Common myeloid progenitor, CD34-positive (primary cell): ENCODE data around the gene SYT13.

Experiments
- CTCF ChIA-PET: fragments of 350-600 bp; sonication (Branson Sonifier 250); formaldehyde crosslinking; loops from one replicate; lab custom pipeline; 2021; ENCODE audit warnings: antibody characterized with exemption; lab: Charles Lee
- POLR2A ChIA-PET: fragments of 350-600 bp; sonication (Branson Sonifier 250); formaldehyde crosslinking; loops from one replicate; lab custom pipeline; 2021; ENCODE audit warnings: antibody characterized with exemption; lab: Charles Lee
- DNase-seq, 3 donors: peaks; one replicate each; pipeline versions ENCODE4 v3.0.0 to v3.0.0-alpha.2; 2013
- H3K27ac ChIP-seq, 2 experiments: 1 replicate in 1 of 2; 2 replicates in 1 of 2; pipeline ENCODE4 v1.7.0; 2013; ENCODE audit warnings: inconsistent platforms in 2 of 2, low read length in 2 of 2, mild to moderate bottlenecking in 2 of 2, low read depth in 1 of 2, moderate library complexity in 1 of 2; ENCODE audit not compliant: severe bottlenecking in 2 of 2, insufficient read depth in 1 of 2, poor library complexity in 1 of 2
- H3K27me3 ChIP-seq, 5 experiments: replicated peaks in 2 of 5; 1 replicate in 3 of 5; 2 replicates in 2 of 5; pipeline versions ENCODE4 v1.6.1 to v1.7.0; 2013; ENCODE audit warnings: low read length in 4 of 5, mild to moderate bottlenecking in 2 of 5, moderate library complexity in 2 of 5, inconsistent platforms in 1 of 5; ENCODE audit not compliant: insufficient read depth in 5 of 5, control insufficient read depth in 4 of 5
- H3K36me3 ChIP-seq, 4 experiments: 1 replicate in 2 of 4; 2 replicates in 2 of 4; pipeline versions ENCODE4 v1.6.1 to v1.7.0; 2013; ENCODE audit warnings: low read length in 3 of 4, control low read depth in 1 of 4, mild to moderate bottlenecking in 1 of 4; ENCODE audit not compliant: control insufficient read depth in 4 of 4, insufficient read depth in 4 of 4
- H3K4me1 ChIP-seq, 4 experiments: 1 replicate in 3 of 4; 2 replicates in 1 of 4; pipeline versions ENCODE4 v1.6.1 to v1.7.1; 2013; ENCODE audit warnings: low read length in 3 of 4, mild to moderate bottlenecking in 3 of 4, control low read depth in 1 of 4, inconsistent platforms in 1 of 4, moderate library complexity in 1 of 4; ENCODE audit not compliant: control insufficient read depth in 4 of 4, insufficient read depth in 4 of 4; ENCODE audit errors: control extremely low read depth in 1 of 4
- H3K4me3 ChIP-seq, 7 experiments: 1 replicate in 4 of 7; 2 replicates in 3 of 7; pipeline versions ENCODE4 v1.5.1 to v1.7.0; 2013; ENCODE audit warnings: mild to moderate bottlenecking in 7 of 7, low read length in 6 of 7, moderate library complexity in 6 of 7, inconsistent platforms in 2 of 7, low read depth in 2 of 7, control low read depth in 1 of 7; ENCODE audit not compliant: insufficient read depth in 4 of 7, control insufficient read depth in 1 of 7; ENCODE audit errors: extremely low read depth in 1 of 7
- H3K9me3 ChIP-seq, 5 experiments: 1 replicate in 4 of 5; 2 replicates in 1 of 5; pipeline versions ENCODE4 v1.6.1 to v1.7.1; 2013; ENCODE audit warnings: low read length in 4 of 5, mild to moderate bottlenecking in 2 of 5, inconsistent platforms in 1 of 5, low read depth in 1 of 5, moderate library complexity in 1 of 5; ENCODE audit not compliant: control insufficient read depth in 4 of 5, insufficient read depth in 2 of 5; ENCODE audit errors: control extremely low read depth in 1 of 5
- WGBS: methylation state at CpG from one replicate; pipeline ENCODE4 v1.1.5; 2013; ENCODE audit not compliant: insufficient coverage; 5-methylcytosine and 5-hydroxymethylcytosine counted together

Gene SYT13

DNA sequence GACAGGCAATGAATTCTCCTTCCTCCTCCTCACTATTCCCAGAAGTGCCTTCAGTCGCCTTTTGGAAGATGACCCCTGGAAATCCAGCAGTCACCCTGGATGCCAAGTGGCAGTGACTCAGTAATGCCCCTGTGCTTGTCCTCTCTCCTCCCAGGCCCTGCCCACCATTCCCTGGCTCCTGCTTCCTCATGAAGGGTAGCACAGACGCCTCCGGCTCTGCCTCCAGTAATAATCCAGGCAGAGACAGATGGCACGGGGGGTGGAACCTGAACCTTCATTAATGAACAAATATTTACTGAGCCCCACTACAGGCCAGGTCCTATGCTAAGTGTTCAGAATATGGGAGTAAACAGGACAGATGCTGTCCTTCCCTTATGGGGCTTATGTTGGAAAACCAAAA, 23.2 kb downstream of the SYT13 start:
- 100% methylated on average over 3 of the region's 4 CpGs for WGBS
- DNase-seq, result no peak
- ChIA-PET POLR2A (no interaction called here), CTCF (no interaction called here)
- H3K36me3 ChIP-seq, result no peaks in the 10 kb centered on the region
- no peak overlapping the region for H3K4me3 ChIP-seq
- H3K4me1 ChIP-seq, result no peaks in the 10 kb centered on the region
- peaks cover 0 to 7% (median 2%) of the 10 kb centered on the region in 5 experiments for H3K27me3 ChIP-seq
- no peak overlapping the region for H3K27ac ChIP-seq
- no peaks in the 10 kb centered on the region for H3K9me3 ChIP-seq

GRCh38 chr11:45260071-45260470, 26.1 kb downstream of the SYT13 start:
- Histone ChIP-seq H3K27ac (no peak overlapping the region), H3K27me3 (peaks cover 0 to 5% (median 0%) of the 10 kb centered on the region in 5 experiments), H3K4me1 (no peaks in the 10 kb centered on the region), H3K9me3 (no peaks in the 10 kb centered on the region), H3K4me3 (no peak overlapping the region), H3K36me3 (no peaks in the 10 kb centered on the region)
- no peak for DNase-seq
- POLR2A ChIA-PET, result no interaction called here
- CTCF ChIA-PET, result interaction anchor here (1.2 to 1.8 kb wide), 4 partner anchors 8 to 224 kb away, joined by 3 to 5 read pairs (median 3); no protein-coding TSS in a partner anchor

DNA sequence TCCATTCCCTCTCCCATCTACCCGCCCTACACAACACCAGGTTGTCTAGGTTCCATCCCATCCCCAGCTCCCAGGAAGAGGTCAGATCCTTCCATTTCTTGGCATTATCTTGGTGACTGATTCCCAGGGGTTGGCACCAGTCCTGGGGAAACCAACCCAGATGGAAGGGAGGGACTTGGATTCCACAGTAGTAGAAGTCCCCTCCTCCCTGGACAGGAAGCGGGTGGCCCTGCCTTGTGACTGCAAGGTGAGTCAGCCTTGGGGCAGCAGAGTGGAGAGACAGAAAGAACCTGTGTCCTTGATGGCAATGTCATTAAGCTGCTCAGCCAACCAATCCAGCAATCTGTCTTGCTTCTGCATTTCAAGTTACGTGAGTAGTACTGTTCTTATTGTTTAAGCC, 26.5 kb downstream of the SYT13 start:
- no peaks in the 10 kb centered on the region for H3K36me3 ChIP-seq
- ChIA-PET CTCF (interaction anchor here (1.2 to 1.8 kb wide), 3 partner anchors 8 to 223 kb away, joined by 3 read pairs; no protein-coding TSS in a partner anchor), POLR2A (no interaction called here)
- no peak for DNase-seq
- no peaks in the 10 kb centered on the region for H3K4me1 ChIP-seq
- no peak overlapping the region for H3K27ac ChIP-seq
- H3K4me3 ChIP-seq, result no peak overlapping the region
- 92% methylated on average over 2 of the region's 3 CpGs for WGBS
- H3K27me3 ChIP-seq, result peaks cover 0 to 3% (median 0%) of the 10 kb centered on the region in 5 experiments
- H3K9me3 ChIP-seq, result no peaks in the 10 kb centered on the region

DNA sequence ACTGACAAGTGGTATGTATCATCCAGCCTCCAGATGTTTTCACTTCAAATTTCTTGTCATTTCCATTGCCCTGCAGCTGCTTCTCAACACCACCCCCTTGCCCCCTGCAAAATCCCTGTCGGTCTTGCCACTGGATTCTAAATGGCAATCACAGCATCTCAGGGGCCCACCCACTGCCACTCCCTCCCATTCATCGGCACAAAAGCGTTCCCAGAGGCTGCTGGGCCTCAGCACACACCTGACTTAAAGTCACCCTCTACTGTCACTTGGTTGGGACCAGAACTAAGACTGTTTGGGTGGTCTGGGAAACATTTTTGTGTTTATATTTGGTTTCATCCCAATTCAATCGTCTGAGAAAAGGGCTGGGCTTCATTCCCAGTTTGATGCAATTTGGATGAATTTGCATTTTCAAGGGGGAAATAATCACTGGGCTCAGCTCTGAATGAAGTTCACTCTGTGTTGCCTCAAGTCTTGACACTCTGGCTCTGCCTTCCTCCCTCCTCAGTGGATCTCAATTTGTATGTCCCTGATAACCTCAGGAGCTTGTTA, 27.1 kb downstream of the SYT13 start:
- DNase-seq, result no peak

GRCh38 chr11:45254070-45254469, 32.1 kb downstream of the SYT13 start:
- POLR2A ChIA-PET, result no interaction called here
- no peaks in the 10 kb centered on the region for H3K4me1 ChIP-seq
- 100% methylated on average over 2 of the region's 4 CpGs for WGBS
- CTCF ChIA-PET, result interaction anchor here (1.1 to 1.2 kb wide), 2 partner anchors 33 to 46 kb away, joined by 3 to 4 read pairs; no protein-coding TSS in a partner anchor
- H3K36me3 ChIP-seq, result no peaks in the 10 kb centered on the region
- no peaks in the 10 kb centered on the region for H3K9me3 ChIP-seq
- no peak overlapping the region for H3K4me3 ChIP-seq
- peaks cover 0 to 2% (median 0%) of the 10 kb centered on the region in 5 experiments for H3K27me3 ChIP-seq
- no peak overlapping the region for H3K27ac ChIP-seq
- DNase-seq, result no peak

More for the DNA sequence above, 27.1 kb downstream of the SYT13 start:
- POLR2A ChIA-PET, result no interaction called here
- Histone ChIP-seq H3K36me3 (no peaks in the 10 kb centered on the region), H3K4me1 (no peaks in the 10 kb centered on the region), H3K27ac (no peak overlapping the region), H3K9me3 (no peaks in the 10 kb centered on the region), H3K27me3 (peaks cover 0 to 4% (median 0%) of the 10 kb centered on the region in 5 experiments), H3K4me3 (no peak overlapping the region)
- CTCF ChIA-PET, result interaction anchor here (1.2 to 1.8 kb wide), 3 partner anchors 9 to 33 kb away, joined by 3 to 4 read pairs (median 3); partner anchors contain the start of gene SYT13
- WGBS, result 0% methylated on average over 1 of the region's 4 CpGs

- H3K4me3 ChIP-seq, result no peak overlapping the region
- ChIA-PET POLR2A (no interaction called here), CTCF (interaction anchor here (1.1 to 1.6 kb wide), 4 partner anchors 13 to 144 kb away, joined by 3 to 5 read pairs (median 4); no protein-coding TSS in a partner anchor)
- H3K36me3 ChIP-seq, result no peaks in the 10 kb centered on the region
- 95% methylated on average over 4 of the region's 9 CpGs for WGBS
- H3K9me3 ChIP-seq, result no peaks in the 10 kb centered on the region
- H3K27me3 ChIP-seq, result peaks cover 0 to 2% (median 0%) of the 10 kb centered on the region in 5 experiments
- no peaks in the 10 kb centered on the region for H3K4me1 ChIP-seq
- no peak for DNase-seq
- H3K27ac ChIP-seq, result no peak overlapping the region
Observed at GRCh38 chr11:45253640-45254039, 32.5 kb downstream of the SYT13 start.

GRCh38 chr11:45252877-45253276, 33.3 kb downstream of the SYT13 start:
- H3K27me3 ChIP-seq, result peaks cover 0 to 2% (median 0%) of the 10 kb centered on the region in 5 experiments
- DNase-seq, result no peak
- no peak overlapping the region for H3K4me3 ChIP-seq
- H3K27ac ChIP-seq, result no peak overlapping the region
- no peaks in the 10 kb centered on the region for H3K36me3 ChIP-seq
- H3K9me3 ChIP-seq, result no peaks in the 10 kb centered on the region
- H3K4me1 ChIP-seq, result no peaks in the 10 kb centered on the region
- 100% methylated on average over 1 of the region's 3 CpGs for WGBS
- ChIA-PET CTCF (interaction anchor here (0.9 to 1.6 kb wide), 7 partner anchors 9 to 144 kb away, joined by 3 to 8 read pairs (median 5); no protein-coding TSS in a partner anchor), POLR2A (no interaction called here)
